HG03558 (cell line): ENCODE results near the gene BFSP1.

ENCODE experiments used
- ATAC-seq: cut with Tn5 transposase; IDR thresholded peaks from one replicate; pipeline ENCODE4 v1.9.1; 2021; ENCODE audit warnings: moderate number of reproducible peaks; ENCODE audit not compliant: unreplicated experiment; ENCODE audit errors: extremely low read depth

Gene BFSP1

DNA sequence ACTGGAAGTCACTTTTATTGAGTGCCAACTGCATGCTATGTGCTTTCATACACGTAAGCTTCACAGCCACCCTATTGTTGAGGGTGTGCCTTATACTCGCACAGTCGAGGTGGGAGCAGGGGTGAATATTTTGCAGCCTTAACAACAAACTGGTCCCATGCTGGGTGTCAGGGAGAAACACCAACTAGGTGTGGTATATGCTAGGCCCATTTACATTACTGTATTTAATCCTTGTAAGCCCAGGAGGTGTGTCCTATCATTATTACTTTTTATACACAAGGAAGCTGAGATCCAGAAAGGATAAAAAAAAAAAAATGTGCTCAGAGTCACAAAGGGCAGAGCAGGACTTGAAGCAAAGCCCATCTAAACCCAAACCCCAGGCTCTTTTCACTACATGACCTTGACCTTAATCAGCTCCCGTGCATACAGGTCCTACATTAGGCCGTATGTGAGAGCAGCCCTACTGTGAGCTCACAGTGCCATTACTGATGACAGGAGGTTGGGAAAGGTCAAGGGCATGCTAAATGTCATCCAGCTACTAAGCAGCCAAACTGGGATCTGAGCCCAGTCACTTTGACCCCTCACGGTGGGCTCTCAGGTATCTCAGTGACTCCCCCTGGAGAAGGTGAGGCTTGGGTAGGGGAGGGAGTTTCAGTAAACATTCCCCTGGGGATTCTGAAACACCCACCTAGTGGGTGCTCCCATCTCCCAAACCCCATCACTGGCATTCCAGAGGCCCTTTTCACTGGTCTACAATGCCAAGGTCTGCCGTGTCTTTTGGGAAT is 61.7 kb downstream of the BFSP1 start:
- no peak for ATAC-seq

DNA sequence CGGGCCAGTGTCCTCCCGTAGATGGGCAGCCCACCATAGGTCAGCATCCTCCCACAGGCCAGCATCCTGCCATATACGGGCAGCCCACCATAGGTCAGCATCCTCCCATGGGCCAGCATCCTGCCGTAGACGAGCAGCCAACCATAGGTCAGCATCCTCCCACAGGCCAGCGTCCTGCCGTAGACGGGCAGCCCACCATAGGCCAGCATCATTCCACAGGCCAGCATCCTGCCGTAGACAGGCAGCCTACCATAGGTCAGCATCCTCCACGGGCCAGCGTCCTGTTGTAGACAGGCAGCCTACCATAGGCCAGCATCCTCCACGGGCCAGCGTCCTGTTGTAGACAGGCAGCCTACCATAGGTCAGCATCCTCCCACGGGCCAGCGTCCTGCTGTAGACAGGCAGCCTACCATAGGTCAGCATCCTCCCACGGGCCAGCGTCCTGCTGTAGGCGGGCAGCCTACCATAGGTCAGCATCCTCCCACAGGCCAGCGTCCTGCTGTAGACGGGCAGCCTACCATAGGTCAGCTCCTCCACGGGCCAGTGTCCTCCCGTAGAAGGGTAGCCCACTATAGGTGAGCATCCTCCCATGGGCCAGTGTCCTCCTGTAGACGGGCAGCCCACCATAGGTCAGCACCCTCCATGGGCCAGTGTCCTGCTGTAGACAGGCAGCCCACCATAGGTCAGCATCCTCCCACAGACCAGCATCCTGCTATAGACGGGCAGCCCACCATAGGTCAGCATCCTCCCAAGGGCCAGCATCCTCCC is 62.9 kb downstream of the BFSP1 start:
- no peak for ATAC-seq

DNA sequence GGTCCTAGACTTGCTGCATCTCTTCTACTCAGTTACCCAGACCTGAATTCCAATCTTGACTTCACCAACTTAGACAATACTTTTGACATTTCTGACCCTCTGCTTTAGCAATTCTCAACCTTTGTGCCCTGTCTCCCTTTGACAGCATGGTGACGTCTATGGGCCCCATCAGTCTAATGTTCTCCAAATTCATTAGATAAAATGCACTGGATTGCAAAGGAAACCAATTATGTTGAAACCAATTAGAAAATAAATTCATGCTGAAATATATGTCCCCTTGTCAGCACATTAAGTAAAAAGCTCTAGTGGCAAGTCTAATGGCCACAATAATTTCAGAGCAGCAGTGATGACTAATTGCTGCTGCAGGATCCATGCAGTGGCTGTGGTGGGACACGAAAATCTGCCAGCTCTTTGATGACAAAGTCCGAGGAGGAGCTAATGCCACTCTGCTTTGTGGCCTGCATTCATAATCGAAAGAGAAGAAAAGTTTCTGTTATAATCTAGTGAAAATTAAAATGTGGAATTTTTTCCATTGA is 64.0 kb downstream of the BFSP1 start:
- ATAC-seq, result no peak

- no peak for ATAC-seq
Observed at GRCh38 chr20:17466641-17467040, 64.5 kb downstream of the BFSP1 start.

DNA sequence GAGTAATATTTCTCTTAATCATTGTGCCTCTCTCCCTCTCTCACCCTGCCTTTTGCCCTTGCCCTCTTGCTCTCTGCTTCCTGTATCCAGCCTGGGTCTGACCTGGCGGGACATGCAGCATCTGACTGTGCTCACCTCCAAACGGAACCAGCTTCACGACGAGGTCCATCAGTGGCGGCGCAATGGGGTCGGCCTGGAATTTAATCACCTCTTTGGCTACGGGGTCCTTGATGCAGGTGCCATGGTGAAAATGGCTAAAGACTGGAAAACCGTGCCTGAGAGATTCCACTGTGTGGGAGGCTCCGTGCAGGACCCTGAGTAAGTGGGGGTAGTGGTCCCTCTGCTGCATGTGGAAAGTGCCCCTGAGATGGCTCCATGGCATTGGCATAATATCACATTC is 65.9 kb downstream of the BFSP1 start:
- ATAC-seq, result no peak

DNA sequence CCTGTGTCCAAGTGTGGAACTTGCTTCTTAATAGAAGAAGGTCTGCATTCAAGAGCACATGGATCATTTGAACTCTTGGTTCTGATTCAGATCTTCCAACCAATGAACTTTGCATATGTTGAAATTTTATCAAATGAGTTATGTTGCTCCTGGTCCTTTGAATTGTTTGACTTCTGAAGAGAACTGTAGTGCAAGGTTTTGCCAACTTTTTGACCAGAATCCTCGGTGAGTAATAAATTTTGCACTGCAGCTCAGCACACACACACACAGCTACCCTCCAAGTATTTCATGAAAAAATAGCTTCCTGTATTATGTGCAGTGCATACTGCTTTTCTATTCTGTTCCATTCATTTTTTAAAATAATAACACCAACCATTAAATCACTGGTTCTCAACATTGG is 67.5 kb downstream of the BFSP1 start:
- ATAC-seq, result no peak

DNA sequence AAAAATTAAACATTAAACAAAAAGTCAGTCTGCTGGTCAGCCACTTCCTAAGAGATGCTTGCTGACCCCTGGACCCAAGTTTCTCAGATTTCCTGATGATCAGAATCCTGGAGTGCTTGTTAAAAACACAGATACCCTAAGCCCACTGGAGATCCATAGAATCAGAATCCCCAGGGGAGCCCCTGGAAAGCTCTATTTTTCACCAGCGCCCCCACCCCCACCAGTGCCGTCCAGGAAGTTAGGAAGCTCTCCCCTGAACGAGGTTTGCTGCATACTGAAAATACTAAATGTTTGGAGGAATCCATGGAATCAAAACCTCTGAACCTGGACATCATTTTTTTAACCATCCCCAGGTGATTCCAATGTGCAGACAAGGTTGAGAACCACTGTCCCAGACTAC is 69.2 kb downstream of the BFSP1 start:
- ATAC-seq, result no peak

DNA sequence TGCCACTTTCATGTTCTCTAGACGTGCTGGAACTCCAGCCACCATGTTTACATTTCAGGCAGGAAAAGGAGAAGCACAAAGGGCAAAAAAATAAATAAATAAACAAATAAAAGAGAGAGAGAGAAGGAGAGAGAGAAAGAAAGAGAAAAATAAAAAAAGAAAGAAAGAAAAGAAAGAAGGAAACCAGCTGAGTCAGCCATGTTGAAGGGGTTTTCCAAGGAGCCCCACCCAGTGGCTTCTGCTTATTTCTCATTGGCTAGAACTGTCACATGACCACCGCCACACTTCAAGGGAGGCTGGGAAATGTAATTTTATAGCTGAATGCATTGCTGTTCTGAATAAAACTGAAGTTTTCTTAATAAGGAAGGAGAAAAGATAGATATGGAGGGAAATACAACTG is 71.1 kb downstream of the BFSP1 start:
- no peak for ATAC-seq

DNA sequence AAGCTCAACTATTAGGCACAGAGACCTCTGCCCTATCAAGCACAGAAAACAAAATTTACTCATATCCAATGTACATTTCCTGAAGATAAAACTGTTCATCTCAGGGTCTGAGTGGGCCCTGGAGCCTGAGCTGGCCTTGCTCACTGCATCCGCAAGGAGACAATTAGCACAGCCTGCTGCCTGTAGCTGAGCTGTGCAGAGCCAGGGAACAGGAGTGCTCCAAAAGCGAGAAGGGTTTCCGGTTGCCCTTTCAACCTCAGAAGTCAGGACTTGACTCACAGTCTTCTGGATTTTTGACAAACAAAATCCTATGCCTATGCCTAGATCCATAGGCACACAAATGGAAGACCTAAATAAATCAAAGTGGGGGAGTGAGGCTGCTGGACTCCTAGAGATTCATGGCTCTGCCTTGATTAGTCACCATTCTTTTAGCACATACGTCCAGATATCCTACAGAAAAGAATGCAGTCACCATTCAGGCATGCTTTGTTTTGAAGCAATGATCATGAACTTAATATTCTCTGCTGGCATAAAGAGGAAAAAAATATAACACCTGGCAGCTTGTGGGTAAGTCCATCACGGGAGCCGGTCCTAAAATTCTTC is 73.5 kb downstream of the BFSP1 start:
- no peak for ATAC-seq

- ATAC-seq, result no peak
Observed at GRCh38 chr20:17457079-17457478, 74.1 kb downstream of the BFSP1 start.

DNA sequence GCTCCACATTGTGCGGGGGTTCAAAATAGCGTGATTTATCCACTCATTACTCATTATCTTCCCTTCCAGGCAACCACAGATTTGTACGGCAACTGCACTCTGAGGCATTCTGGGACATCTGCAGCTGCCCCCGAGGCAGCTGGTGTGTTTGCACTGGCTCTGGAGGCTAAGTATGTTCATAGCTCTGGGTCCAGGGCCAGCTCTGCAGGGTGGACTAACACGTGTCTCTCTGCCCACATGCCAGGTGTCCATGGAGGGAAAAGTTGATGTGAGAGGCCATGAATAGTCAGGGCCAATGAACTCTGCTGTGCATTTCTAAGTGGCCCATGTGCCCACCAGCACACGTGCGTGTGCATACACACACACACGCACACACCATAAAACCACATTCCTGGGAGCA is 74.9 kb downstream of the BFSP1 start:
- no peak for ATAC-seq

DNA sequence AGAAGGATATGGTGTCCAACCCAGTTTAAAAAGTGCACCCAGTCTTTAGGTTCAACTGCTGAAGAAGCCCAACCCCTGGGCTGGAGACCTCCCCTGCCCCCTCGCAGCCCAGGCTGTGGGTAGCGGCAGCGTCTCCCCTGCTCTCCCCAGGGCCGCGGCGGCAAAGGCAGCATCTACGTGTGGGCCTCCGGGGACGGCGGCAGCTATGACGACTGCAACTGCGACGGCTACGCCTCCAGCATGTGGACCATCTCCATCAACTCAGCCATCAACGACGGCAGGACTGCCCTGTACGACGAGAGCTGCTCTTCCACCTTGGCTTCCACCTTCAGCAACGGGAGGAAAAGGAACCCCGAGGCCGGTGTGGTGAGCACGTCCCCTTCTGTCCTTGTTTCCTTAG is 77.6 kb downstream of the BFSP1 start:
- no peak for ATAC-seq

DNA sequence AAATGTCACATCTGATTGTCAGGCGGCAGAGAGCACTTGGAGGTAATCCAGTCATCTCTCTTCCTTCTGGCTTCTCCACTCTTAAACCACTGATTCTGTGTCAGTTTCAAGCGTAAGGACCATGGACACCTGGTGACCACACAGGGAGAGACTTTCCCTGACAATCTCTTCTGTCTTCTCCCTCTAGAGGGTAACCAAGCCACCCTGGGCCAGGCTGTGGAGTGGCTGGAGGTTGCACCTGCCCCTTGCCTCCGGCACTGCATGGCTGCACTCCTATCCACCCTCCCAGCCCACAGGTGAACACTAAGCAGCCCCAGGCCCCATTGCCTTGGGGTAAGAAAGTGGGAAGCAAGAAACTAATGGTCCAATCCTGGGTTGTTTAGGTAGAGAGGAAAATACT is 78.7 kb downstream of the BFSP1 start:
- no peak for ATAC-seq

GRCh38 chr20:17449031-17449430 is 82.1 kb downstream of the BFSP1 start:
- ATAC-seq, result no peak

GRCh38 chr20:17448071-17448470 is 83.1 kb downstream of the BFSP1 start:
- no peak for ATAC-seq

GRCh38 chr20:17446171-17446570 is 85.0 kb downstream of the BFSP1 start:
- no peak for ATAC-seq

GRCh38 chr20:17445543-17445942 is 85.6 kb downstream of the BFSP1 start:
- no peak for ATAC-seq

DNA sequence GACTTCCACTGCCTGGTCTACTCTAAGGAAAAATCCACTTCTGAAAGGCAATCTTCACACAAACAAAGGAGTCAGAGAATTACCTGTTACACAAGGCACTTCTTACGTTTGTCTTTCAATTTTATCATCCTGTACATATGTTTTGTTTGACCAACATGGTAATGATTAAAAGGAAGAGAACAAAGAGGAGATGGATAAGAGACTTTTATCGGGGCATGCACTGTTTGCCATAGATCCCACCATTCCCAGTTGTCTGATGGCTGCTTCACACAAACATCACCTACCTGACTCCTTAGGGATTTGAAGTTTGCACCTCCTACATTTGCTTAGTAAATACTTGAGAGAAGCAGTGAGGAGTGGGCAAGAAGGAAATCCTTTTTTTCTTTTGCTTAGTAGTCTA is 87.1 kb downstream of the BFSP1 start:
- no peak for ATAC-seq
